HEK293 (cell line): ENCODE measurements around the gene ARL8A.

Experiments used
- BCL11B ChIP-seq: fragments of 450-650 bp; formaldehyde crosslinking; IDR thresholded peaks from 2 replicates; pipeline ENCODE4 v1.5.1; 2016; ENCODE audit warnings: low read depth, missing biosample characterization, missing genetic modification characterization
- HOXA7 ChIP-seq: sonication (generic); formaldehyde crosslinking; IDR thresholded peaks from 2 replicates; pipeline ENCODE4 v1.8.1; 2022; ENCODE audit warnings: missing genetic modification reagents, borderline replicate concordance
- MEIS1 ChIP-seq: sonication (generic); formaldehyde crosslinking; IDR thresholded peaks from 2 replicates; pipeline ENCODE4 v1.8.1; 2022; ENCODE audit warnings: missing genetic modification reagents, mild to moderate bottlenecking, borderline replicate concordance
- TCF7L2 ChIP-seq: IDR thresholded peaks from 2 replicates; pipeline ENCODE4 v1.6.1; 2011; ENCODE audit warnings: low read depth, mild to moderate bottlenecking, inconsistent platforms, low read length, moderate library complexity, borderline replicate concordance
- ZBTB26 ChIP-seq: fragments of 450-650 bp; formaldehyde crosslinking; optimal IDR thresholded peaks from 2 replicates; pipeline ENCODE3; 2016; ENCODE audit warnings: missing biosample characterization, mild to moderate bottlenecking, missing genetic modification characterization
- ZNF274 ChIP-seq, 2 experiments: fragments of 200-500 bp in 1 of 2; fragments of 450-650 bp in 1 of 2; sonication (Bioruptor generic) in 1 of 2; formaldehyde crosslinking in 1 of 2; IDR thresholded peaks; 2 replicates each; pipeline versions ENCODE4 v1.5.1 to v1.6.1; 2014 to 2016; ENCODE audit warnings: borderline replicate concordance in 1 of 2, inconsistent platforms in 1 of 2, low read length in 1 of 2, missing biosample characterization in 1 of 2, missing genetic modification characterization in 1 of 2
- ZNF426 ChIP-seq: fragments of 450-650 bp; formaldehyde crosslinking; IDR thresholded peaks from 2 replicates; pipeline ENCODE4 v1.5.1; 2017; ENCODE audit warnings: missing biosample characterization, missing genetic modification characterization, mild to moderate bottlenecking, inconsistent platforms, moderate library complexity
- ZNF623 ChIP-seq: fragments of 450-650 bp; formaldehyde crosslinking; IDR thresholded peaks from 2 replicates; pipeline ENCODE4 v1.5.1; 2016; ENCODE audit warnings: missing biosample characterization, missing genetic modification characterization
- ZNF660 ChIP-seq: fragments of 450-650 bp; IDR thresholded peaks from 2 replicates; pipeline ENCODE4 v1.5.1; 2018; ENCODE audit warnings: missing biosample characterization, mild to moderate bottlenecking, missing genetic modification characterization
- ZNF791 ChIP-seq: fragments of 450-650 bp; formaldehyde crosslinking; IDR thresholded peaks from 2 replicates; pipeline ENCODE4 v1.5.1; 2016; ENCODE audit warnings: missing biosample characterization, missing genetic modification characterization
- TF ChIP-seq, protein P1 (sequence below): fragments of 450-650 bp; formaldehyde crosslinking; IDR thresholded peaks from 2 replicates; pipeline ENCODE4 v1.5.1; 2016; ENCODE audit warnings: missing biosample characterization, missing genetic modification characterization
- TF ChIP-seq, protein P2 (sequence below): fragments of 450-650 bp; formaldehyde crosslinking; IDR thresholded peaks from 2 replicates; pipeline ENCODE4 v1.5.1; 2016; ENCODE audit warnings: missing biosample characterization, missing genetic modification characterization

DNA sequence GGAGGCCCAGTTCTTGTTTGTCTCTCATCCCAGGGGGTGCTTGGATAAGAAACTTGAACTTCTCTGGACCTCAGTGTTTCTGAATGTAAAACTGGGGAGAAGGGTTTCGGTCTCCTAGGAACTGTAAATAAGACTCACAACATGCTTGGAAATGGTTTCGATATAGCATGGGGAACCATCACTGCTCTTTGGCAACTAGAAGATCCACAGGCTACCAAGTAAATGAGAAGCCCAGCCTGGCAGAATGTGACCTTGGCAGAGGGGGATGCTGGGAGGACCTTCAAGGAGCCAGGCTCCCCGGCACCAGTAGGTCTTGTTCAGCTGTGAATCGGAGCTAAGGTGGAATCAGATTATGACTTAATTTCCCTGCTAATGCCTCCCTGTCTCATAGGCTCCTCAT lies 3.7 kb downstream of the ARL8A start:
- TF ChIP-seq, protein P1, sequence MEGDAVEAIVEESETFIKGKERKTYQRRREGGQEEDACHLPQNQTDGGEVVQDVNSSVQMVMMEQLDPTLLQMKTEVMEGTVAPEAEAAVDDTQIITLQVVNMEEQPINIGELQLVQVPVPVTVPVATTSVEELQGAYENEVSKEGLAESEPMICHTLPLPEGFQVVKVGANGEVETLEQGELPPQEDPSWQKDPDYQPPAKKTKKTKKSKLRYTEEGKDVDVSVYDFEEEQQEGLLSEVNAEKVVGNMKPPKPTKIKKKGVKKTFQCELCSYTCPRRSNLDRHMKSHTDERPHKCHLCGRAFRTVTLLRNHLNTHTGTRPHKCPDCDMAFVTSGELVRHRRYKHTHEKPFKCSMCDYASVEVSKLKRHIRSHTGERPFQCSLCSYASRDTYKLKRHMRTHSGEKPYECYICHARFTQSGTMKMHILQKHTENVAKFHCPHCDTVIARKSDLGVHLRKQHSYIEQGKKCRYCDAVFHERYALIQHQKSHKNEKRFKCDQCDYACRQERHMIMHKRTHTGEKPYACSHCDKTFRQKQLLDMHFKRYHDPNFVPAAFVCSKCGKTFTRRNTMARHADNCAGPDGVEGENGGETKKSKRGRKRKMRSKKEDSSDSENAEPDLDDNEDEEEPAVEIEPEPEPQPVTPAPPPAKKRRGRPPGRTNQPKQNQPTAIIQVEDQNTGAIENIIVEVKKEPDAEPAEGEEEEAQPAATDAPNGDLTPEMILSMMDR (tag by site-specific recombination), result no peak
- no peak for TF ChIP-seq TCF7L2
- TF ChIP-seq BCL11B, result no peak
- no peak for TF ChIP-seq HOXA7 (CRISPR knock-in tag)
- no peak for TF ChIP-seq ZNF274 (IDR thresholded peaks at IDR 0.05; ENCODE audit: low read length)
- TF ChIP-seq ZNF274 (tag by site-specific recombination; IDR thresholded peaks at IDR 0.05; ENCODE audit: borderline replicate concordance), result no peak
- no peak for TF ChIP-seq MEIS1 (CRISPR knock-in tag)
- TF ChIP-seq, protein P2, sequence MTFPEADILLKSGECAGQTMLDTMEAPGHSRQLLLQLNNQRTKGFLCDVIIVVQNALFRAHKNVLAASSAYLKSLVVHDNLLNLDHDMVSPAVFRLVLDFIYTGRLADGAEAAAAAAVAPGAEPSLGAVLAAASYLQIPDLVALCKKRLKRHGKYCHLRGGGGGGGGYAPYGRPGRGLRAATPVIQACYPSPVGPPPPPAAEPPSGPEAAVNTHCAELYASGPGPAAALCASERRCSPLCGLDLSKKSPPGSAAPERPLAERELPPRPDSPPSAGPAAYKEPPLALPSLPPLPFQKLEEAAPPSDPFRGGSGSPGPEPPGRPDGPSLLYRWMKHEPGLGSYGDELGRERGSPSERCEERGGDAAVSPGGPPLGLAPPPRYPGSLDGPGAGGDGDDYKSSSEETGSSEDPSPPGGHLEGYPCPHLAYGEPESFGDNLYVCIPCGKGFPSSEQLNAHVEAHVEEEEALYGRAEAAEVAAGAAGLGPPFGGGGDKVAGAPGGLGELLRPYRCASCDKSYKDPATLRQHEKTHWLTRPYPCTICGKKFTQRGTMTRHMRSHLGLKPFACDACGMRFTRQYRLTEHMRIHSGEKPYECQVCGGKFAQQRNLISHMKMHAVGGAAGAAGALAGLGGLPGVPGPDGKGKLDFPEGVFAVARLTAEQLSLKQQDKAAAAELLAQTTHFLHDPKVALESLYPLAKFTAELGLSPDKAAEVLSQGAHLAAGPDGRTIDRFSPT (tag by site-specific recombination), result no peak
- no peak for TF ChIP-seq ZNF623 (tag by site-specific recombination)
- no peak for TF ChIP-seq ZNF791 (tag by site-specific recombination)
- no peak for TF ChIP-seq ZBTB26 (tag by site-specific recombination)
- no peak for TF ChIP-seq ZNF426 (tag by site-specific recombination)
- TF ChIP-seq ZNF660 (tag by site-specific recombination), result no peak
